GM12878 (cell line): ENCODE measurements around the gene BCORL1.

Source experiments
- CREB1 ChIP-seq: IDR thresholded peaks from 2 replicates; pipeline ENCODE4 v1.6.1; 2012; ENCODE audit warnings: low read depth, mild to moderate bottlenecking, inconsistent platforms
- CTCF ChIP-seq, 3 experiments: IDR thresholded peaks in 2 of 3; conservative IDR thresholded peaks in 1 of 3; 2 replicates each; pipeline ENCODE4 v1.5.1; 2011; ENCODE audit warnings: low read depth in 3 of 3, low read length in 3 of 3, mild to moderate bottlenecking in 3 of 3, control low read depth in 2 of 3, moderate library complexity in 2 of 3, inconsistent platforms in 1 of 3, mixed read lengths in 1 of 3; ENCODE audit not compliant: control insufficient read depth in 2 of 3, insufficient read depth in 1 of 3; ENCODE audit errors: extremely low read depth in 1 of 3
- ETV6 ChIP-seq, 2 experiments: fragments of 450-650 bp in 1 of 2; IDR thresholded peaks in 1 of 2; conservative IDR thresholded peaks in 1 of 2; 2 replicates each; pipeline ENCODE4 v1.6.1; 2014; ENCODE audit warnings: antibody characterized with exemption in 1 of 2, borderline replicate concordance in 1 of 2, low read depth in 1 of 2, mild to moderate bottlenecking in 1 of 2, moderate library complexity in 1 of 2
- TCF7 ChIP-seq: IDR thresholded peaks from 2 replicates; pipeline ENCODE4 v1.6.1; 2014; ENCODE audit warnings: antibody characterized with exemption, borderline replicate concordance

- TF ChIP-seq TCF7 (no peak), ETV6 (conservative IDR thresholded peaks at IDR 0.05 in 1 of 2, IDR thresholded peaks at IDR 0.05 in 1 of 2; ENCODE audit: borderline replicate concordance in 1 of 2, low read depth in 1 of 2) (no peak), CTCF (IDR thresholded peaks at IDR 0.05 in 2 of 3, conservative IDR thresholded peaks at IDR 0.05 in 1 of 3; ENCODE audit: control insufficient read depth in 2 of 3, extremely low read depth in 1 of 3, insufficient read depth in 1 of 3, low read depth in 3 of 3, low read length in 3 of 3) (no peak), CREB1 (no peak)
These were observed 41.7 kb upstream of the BCORL1 start for GRCh38 chrX:129940721-129941120.
